Brain microvascular endothelial cell (primary cell): ENCODE measurements around the gene NDUFB7.
A peak's percentile ranks its signal among the peaks of the same experiment; 100 is the strongest.

Experiments used
- DNase-seq: peaks from one replicate; pipeline ENCODE4 v3.0.0-alpha.2; 2020
- H3K27ac ChIP-seq: fragments of 250-450 bp; sonication (Bioruptor Pico); 2 replicates; pipeline ENCODE4 v1.5.1; 2020; ENCODE audit warnings: mild to moderate bottlenecking, moderate library complexity
- H3K27me3 ChIP-seq: fragments of 250-450 bp; sonication (Bioruptor Pico); replicated peaks from 2 replicates; pipeline ENCODE4 v1.5.1; 2020; ENCODE audit warnings: mild to moderate bottlenecking
- H3K36me3 ChIP-seq: fragments of 250-450 bp; sonication (Bioruptor Pico); replicated peaks from 2 replicates; pipeline ENCODE4 v1.5.1; 2020; ENCODE audit warnings: mild to moderate bottlenecking
- H3K4me3 ChIP-seq: 2 replicates; pipeline ENCODE4 v1.5.1; 2011; ENCODE audit warnings: low read depth, mild to moderate bottlenecking, control low read depth, low read length, moderate library complexity
- in situ Hi-C: cut with HindIII; loops from 2 replicates; pipeline ENCODE4 v1.10.0; 2017; ENCODE audit warnings: low sequenced_read_pairs, low pct_ligation_motif_present
- TF ChIP-seq, protein P1 (sequence below): IDR thresholded peaks from 2 replicates; pipeline ENCODE4 v1.5.1; 2011; ENCODE audit warnings: low read depth, mild to moderate bottlenecking, moderate library complexity, low read length, control low read depth, inconsistent platforms; ENCODE audit errors: missing control alignments

The NDUFB7 gene

DNA sequence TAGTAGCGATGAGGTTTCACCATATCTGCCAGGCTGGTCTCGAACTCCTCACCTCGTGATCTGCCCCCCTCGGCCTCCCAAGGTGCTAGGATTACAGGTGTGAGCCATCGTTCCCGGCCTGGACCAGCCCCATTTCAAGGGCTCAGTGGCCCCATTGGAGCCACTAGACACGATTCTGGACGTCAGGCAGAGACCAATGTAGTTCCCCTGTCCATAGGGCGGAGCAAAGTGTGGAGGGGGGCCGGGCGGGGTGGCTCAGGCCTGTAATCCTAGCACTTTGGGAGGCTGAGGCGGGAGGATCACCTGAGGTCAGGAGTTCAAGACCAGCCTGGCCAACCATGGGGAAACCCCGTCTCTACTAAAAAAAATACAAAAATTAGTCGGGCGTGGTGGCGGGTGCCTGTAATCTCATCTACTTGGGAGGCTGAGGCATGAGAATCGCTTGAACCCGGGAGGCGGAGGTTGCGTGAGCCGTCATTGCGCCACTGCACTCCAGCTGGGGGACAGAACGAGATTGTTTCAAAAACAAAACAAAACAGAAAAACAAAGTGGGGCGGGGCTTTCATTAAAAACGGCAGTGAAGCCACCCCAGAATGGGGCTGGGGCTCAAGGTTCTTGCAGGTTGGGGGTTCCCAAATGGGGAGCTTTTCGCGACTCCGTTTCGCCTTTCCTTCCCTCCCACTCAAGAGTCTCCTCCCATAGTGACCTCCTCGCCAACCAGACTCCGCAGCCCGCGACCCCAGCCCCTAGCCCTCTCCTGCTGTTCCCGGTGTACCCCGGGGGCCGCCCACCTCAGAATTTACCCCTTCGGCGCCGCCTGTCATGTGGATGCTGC, 43.2 kb downstream of the NDUFB7 start:
- Histone ChIP-seq H3K27me3 (no peaks in the 10 kb centered on the region), H3K4me3 (peak overlapping the region; percentile 73), H3K36me3 (no peaks in the 10 kb centered on the region), H3K27ac (peak overlapping the region; percentile 49)
- in situ Hi-C loops: no loop called here
- TF ChIP-seq, protein P1, sequence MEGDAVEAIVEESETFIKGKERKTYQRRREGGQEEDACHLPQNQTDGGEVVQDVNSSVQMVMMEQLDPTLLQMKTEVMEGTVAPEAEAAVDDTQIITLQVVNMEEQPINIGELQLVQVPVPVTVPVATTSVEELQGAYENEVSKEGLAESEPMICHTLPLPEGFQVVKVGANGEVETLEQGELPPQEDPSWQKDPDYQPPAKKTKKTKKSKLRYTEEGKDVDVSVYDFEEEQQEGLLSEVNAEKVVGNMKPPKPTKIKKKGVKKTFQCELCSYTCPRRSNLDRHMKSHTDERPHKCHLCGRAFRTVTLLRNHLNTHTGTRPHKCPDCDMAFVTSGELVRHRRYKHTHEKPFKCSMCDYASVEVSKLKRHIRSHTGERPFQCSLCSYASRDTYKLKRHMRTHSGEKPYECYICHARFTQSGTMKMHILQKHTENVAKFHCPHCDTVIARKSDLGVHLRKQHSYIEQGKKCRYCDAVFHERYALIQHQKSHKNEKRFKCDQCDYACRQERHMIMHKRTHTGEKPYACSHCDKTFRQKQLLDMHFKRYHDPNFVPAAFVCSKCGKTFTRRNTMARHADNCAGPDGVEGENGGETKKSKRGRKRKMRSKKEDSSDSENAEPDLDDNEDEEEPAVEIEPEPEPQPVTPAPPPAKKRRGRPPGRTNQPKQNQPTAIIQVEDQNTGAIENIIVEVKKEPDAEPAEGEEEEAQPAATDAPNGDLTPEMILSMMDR: no peak
- DNase-seq: no peak

DNA sequence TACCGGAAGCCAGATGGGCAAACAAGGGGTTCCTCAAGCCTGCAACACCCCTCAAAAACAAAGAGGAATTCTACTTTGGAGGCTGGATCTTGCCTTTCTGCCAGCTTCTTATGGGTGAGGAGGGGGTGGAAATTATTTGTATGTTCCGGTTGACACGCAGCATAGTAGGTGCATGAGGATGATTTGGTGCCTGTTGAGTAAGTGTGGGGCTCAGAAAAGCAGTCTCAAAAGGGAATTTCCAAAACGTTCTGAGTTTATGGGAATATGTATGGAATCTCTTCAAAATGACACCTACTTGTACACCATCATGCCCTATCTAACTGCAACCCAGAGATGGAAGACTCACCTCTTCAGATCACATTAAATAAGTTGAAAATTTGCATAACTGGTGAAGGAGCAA, 45.4 kb downstream of the NDUFB7 start:
- Histone ChIP-seq H3K27me3 (no peaks in the 10 kb centered on the region), H3K27ac (no peak overlapping the region), H3K36me3 (no peaks in the 10 kb centered on the region), H3K4me3 (no peak overlapping the region)
- TF ChIP-seq, protein P1: no peak
- in situ Hi-C loops: no loop called here
- no peak for DNase-seq

DNA sequence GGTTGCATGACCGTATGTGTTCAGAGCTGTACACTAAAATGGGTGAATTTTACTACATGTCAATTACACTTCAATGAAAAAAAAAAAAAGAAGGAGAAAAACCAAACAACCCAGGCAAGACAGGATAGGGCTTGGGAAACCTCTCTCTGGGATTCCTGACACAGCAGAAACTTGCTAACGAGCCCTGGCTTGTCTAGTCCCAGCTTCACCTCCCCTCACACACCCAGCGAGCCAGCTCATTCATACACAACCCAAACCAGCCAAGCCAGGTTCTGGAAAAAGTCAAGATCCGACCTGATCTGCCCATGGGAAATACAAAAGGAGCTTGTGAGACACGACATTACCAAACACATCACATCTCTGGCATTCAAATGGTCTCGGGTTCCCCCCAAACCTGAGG, 46.1 kb downstream of the NDUFB7 start:
- Histone ChIP-seq H3K36me3 (no peaks in the 10 kb centered on the region), H3K4me3 (no peak overlapping the region), H3K27me3 (no peaks in the 10 kb centered on the region), H3K27ac (no peak overlapping the region)
- in situ Hi-C loops: no loop called here
- TF ChIP-seq, protein P1: no peak
- DNase-seq: no peak

DNA sequence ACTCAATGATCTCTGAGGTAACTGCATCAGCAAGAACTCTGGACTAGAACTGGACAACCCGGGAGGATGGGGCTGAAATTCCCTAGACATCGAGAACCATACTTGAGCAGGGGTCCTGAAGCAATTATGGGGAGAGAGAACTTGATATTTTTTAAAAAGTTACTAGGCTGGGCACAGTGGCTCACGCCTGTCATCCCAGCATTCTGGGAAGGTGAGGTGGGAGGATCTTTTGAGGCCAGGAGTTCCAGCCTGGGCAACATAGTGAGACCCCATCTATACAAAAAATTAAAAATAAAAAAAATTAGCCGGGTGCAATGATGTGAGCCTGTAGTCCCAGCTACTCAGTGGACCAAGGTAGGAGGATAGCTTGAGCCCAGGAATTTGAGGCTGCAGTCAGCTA, 51.3 kb downstream of the NDUFB7 start:
- peaks cover 14% of the 10 kb centered on the region for H3K36me3 ChIP-seq
- H3K4me3 ChIP-seq: no peak overlapping the region
- in situ Hi-C loops: no loop called here
- no peak for DNase-seq
- TF ChIP-seq, protein P1: no peak
- H3K27me3 ChIP-seq: no peaks in the 10 kb centered on the region
- no peak overlapping the region for H3K27ac ChIP-seq

DNA sequence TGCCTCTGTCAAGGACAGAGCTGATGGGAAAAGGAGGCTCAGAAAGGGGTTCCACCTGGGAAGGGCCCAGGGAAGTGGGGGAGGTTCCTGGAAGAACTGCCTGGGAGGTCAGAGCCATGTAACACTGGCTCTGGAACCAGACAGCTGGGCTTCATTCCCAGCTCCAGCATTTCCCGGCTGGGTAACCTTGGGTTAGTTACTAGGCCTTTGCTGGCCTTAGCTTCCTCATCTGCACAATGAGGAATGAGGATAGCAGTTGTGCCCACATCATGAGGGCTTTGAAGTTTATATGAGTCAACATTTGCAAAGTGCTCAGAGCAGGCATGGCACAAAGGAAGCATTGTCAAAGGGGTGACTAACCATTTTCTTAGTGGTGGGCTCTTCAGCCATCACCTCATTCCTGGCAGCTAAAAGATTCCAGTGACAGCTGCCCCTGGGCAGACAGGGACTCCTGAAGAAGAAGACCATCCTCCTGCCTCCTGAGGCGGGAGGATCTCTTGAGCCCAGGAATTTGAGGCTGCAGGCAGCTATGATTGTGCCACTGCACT, 51.9 kb downstream of the NDUFB7 start:
- no peak for DNase-seq
- in situ Hi-C loops: no loop called here
- peaks cover 20% of the 10 kb centered on the region for H3K36me3 ChIP-seq
- H3K27ac ChIP-seq: no peak overlapping the region
- TF ChIP-seq, protein P1: no peak
- no peaks in the 10 kb centered on the region for H3K27me3 ChIP-seq
- H3K4me3 ChIP-seq: no peak overlapping the region
